Measurements from ENCODE around the gene FRAT1.

Gene FRAT1

DNA sequence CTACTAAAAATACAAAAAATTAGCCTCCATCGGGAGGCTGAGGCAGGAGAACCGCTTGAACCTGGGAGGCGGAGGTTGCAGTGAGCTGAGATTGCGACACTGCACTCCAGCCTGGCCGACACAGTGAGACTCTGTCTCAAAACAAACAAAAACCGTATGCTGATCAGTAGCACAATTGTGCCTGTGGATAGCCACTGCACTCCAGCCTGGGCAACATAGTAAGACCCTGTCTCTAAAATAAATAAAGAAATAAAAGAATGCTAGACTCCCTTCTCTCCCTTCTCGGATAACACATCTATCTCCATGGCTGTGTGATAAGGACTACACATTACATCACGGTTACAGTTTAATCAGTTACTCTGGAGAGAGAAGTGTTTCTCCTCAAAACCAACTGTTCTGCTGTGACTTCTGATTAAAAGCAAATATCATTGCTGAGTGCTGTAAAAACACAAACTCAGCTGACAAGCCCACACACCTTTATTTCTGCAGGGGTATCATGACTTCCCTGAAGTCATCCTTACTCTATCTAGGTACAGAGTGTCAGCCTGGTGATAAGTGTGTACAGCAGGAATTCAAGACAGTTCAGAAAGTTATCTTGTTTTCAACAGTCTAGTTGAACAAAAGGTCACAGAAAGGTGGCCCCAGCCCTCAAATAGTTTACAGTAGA is 21.4 kb upstream of the FRAT1 start:
- no peak overlapping the region for H3K4me3 Mint-ChIP-seq
- H3K27me3 Mint-ChIP-seq = no peaks in the 10 kb centered on the region
- H3K27ac Mint-ChIP-seq = no peak overlapping the region
- no peaks in the 10 kb centered on the region for H3K36me3 Mint-ChIP-seq
- H3K9me3 Mint-ChIP-seq = no peaks in the 10 kb centered on the region
- peaks cover 3% of the 10 kb centered on the region for H3K4me1 Mint-ChIP-seq

DNA sequence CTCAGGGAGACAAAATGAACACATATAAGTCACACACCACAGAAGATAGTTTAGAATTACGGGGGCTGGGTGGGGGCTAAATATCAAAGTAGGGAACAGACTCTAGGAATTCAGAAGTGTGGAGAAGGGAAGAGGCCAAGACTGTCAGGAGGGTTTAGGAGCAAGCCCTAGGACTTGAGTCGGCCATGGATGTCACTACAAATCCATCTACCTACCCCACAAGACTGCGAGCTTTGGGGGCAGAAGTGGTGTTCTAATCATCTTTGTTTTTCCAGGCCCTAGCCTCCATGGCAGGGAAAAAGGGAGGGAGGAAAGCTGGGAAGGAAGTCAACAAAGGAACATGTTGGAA is 20.9 kb upstream of the FRAT1 start:
- H3K9me3 Mint-ChIP-seq = no peaks in the 10 kb centered on the region
- no peaks in the 10 kb centered on the region for H3K27me3 Mint-ChIP-seq
- no peak overlapping the region for H3K27ac Mint-ChIP-seq

DNA sequence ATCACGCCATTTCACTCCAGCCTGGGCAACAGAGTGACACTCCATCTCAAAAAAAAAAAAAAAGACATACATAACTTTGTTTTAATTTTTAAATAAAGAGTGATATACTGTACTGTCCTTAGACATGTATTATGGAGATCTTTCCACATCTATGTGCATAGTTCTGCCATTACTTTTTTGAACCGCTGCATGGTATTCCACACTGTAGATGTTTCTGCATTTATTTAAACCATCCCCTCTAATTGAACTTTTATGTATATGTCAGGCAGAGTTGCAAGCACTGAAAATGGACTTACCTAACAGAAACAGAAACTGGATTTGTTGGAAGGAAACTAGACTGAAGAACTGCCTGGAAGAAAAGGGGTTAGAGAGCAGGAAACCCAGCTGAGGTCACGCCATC is 18.1 kb upstream of the FRAT1 start:
- Mint-ChIP-seq H3K9me3 (no peaks in the 10 kb centered on the region), H3K27me3 (no peaks in the 10 kb centered on the region), H3K4me1 (no peaks in the 10 kb centered on the region), H3K27ac (no peak overlapping the region), H3K4me3 (no peak overlapping the region), H3K36me3 (no peaks in the 10 kb centered on the region)

More for the DNA sequence above, 20.9 kb upstream of the FRAT1 start:
- Mint-ChIP-seq H3K4me3 (no peak overlapping the region), H3K36me3 (no peaks in the 10 kb centered on the region), H3K4me1 (no peaks in the 10 kb centered on the region)

DNA sequence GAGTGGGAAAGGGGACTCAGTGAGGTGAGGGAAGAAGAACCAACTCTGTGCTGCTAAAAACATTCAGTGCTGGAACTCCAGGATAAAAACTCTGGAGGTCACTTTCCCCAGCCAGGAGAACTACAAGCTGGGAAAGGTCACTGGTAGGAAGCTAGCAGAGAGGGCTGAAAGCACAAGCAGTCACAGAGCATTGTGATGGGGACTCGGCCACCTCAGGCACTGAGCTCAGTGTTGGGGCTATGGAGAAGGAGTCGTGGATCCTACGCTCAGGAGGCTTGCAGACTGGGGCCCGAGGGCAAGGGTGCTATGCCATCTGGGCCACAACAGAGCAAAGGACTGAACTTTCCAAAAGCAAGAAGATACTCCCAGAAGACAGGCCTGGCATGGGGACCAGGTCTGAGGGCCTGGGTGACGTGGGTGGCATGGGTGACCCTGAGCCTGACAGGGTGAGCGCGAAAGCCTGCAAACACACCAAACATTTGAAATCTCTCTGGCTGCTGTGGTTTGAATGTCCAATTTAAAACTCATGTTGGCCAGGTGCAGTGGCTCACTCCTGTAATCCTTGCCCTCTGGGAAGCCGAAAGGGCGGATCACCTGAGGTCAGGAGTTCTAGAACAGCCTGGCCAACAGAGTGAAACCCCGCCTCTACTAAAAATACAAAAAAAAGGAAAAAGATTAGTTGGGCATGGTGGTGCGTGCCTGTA is 16.8 kb upstream of the FRAT1 start:
- H3K27ac Mint-ChIP-seq = no peak overlapping the region
- H3K4me3 Mint-ChIP-seq = no peak overlapping the region
- H3K36me3 Mint-ChIP-seq = no peaks in the 10 kb centered on the region
- no peaks in the 10 kb centered on the region for H3K4me1 Mint-ChIP-seq
- no peaks in the 10 kb centered on the region for H3K9me3 Mint-ChIP-seq
- no peaks in the 10 kb centered on the region for H3K27me3 Mint-ChIP-seq

DNA sequence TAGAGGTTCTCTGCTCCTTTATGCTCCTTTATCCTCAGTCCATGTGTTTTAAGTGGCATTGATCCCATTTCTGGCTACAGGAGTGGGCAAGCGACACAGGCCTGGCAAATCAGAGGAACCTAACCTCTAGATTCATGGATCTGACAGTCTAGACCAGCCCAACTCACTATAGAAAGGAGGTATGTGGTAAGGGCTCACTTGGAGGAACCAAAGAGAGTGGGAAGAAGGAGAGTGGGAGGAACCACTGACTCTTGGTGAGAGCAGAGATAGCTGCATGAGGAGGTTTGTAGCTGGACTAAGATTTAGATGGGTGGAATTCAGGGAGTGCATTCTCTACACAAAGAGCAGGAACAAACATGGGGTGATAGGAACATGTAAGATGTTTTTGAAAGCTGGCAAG is 11.6 kb upstream of the FRAT1 start:
- no peaks in the 10 kb centered on the region for H3K27me3 Mint-ChIP-seq
- H3K36me3 Mint-ChIP-seq = no peaks in the 10 kb centered on the region
- H3K27ac Mint-ChIP-seq = no peak overlapping the region
- H3K4me1 Mint-ChIP-seq = no peaks in the 10 kb centered on the region
- no peaks in the 10 kb centered on the region for H3K9me3 Mint-ChIP-seq
- no peak overlapping the region for H3K4me3 Mint-ChIP-seq

DNA sequence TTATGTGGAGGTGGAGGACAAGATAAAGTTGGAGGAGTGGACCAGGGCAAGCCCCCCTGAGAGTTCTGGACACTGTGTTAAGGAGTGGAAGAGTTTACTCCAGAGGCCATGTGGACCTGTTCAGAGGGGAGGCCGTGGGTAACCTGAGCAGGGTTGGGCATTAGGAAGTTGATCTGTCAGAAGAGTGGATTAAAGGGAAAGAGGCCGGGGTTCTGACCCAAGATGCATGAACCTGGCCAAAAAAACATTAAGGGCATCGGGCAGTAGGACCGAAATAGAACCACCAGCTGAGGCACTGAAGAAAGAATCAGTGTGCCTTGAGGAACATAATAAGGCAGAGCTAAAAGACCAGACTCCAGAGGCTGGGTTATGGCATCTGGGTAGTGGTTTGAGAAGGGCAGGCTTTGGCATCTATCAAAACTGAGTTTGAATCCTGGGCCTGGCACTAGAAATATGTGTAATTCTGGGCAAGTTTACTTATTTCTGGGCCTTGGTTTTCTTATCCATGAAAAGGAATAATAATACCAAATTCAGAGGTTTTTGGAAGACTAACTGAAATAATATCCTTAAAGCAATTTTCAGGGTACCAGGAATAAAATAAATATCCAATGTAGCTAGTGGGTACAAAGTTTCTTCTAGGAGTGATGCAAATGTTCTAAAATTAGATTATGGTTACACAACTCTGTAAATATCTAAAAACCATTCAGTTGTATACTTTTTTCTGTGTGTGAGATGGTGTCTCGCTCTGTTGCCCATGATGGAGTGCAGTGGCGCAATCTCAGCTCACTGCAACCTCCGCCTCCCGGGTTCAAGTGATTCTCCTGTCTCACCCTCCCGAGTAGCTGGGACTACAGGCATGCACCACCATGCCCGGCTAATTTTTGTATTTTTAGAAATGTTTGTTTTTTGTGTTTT is 10.9 kb upstream of the FRAT1 start:
- Mint-ChIP-seq H3K4me1 (no peaks in the 10 kb centered on the region), H3K27ac (no peak overlapping the region), H3K9me3 (no peaks in the 10 kb centered on the region), H3K36me3 (no peaks in the 10 kb centered on the region), H3K4me3 (no peak overlapping the region), H3K27me3 (no peaks in the 10 kb centered on the region)

DNA sequence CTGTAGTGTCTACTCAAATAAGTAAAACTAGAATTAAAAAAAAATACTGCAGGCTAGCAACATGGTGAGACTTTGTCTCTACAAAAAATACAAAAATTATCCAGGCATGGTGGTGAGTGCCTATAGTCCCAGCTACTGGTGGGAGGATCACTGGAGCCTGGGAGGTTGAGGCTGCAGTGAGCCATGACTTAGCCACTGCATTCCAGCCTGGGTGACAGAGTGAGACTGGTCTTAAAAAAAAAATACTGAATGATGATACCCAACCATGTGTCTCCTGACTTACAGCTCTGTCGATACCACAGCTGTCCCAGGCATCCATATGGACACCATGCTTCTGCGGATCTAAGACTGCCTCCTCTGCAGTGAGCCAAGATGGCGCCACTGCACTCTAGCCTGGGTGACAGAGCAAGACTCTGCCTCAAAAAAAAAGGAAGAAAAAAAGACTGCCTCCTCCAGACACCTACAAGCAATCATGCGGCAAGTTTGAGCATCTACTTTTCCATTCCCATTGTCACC is 7.9 kb upstream of the FRAT1 start:
- H3K27me3 Mint-ChIP-seq = no peaks in the 10 kb centered on the region
- H3K4me3 Mint-ChIP-seq = no peak overlapping the region
- no peaks in the 10 kb centered on the region for H3K36me3 Mint-ChIP-seq
- no peaks in the 10 kb centered on the region for H3K9me3 Mint-ChIP-seq
- H3K4me1 Mint-ChIP-seq = no peaks in the 10 kb centered on the region
- no peak overlapping the region for H3K27ac Mint-ChIP-seq

DNA sequence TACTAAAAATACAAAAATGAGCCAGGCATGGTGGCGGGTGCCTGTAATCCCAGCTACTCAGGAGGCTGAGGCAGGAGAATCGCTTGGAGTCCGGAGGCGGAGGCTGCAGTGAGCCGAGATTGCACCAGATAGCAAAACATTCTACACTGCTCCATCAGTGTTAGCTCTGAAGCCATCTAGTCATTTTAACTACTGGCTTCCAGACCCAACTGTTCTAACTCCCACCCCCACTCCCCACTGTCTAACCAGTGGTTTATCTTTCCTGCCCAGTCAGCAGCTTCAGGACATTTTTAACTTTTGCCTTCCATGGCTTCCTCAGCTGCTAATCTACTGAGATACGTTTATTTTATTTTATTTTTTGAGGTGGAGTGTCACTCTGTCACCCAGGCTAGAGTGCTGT is 6.2 kb upstream of the FRAT1 start:
- Mint-ChIP-seq H3K27me3 (no peaks in the 10 kb centered on the region), H3K9me3 (no peaks in the 10 kb centered on the region), H3K36me3 (no peaks in the 10 kb centered on the region), H3K4me1 (peaks cover 3% of the 10 kb centered on the region), H3K4me3 (no peak overlapping the region), H3K27ac (no peak overlapping the region)

DNA sequence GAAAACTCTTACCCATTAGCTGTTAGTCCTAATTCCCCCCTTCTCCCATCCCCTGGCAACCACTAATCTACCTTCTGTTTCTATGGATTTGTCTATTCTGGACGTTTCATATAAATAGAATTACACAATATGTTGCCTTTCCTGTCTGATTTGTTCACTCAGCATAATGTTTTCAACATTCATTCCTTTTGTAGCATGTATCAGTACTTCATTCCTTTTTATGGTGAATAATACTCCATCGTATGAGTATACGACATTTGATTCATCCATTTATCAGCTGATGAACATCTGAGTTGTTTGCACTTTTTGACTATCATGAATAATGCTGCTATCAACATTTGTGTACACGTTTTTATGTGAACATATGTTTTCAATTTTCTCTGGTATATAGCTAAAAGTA is 4.4 kb upstream of the FRAT1 start:
- Mint-ChIP-seq H3K27ac (no peak overlapping the region), H3K4me1 (peaks cover 9% of the 10 kb centered on the region), H3K36me3 (no peaks in the 10 kb centered on the region), H3K4me3 (no peak overlapping the region), H3K27me3 (no peaks in the 10 kb centered on the region), H3K9me3 (no peaks in the 10 kb centered on the region)

DNA sequence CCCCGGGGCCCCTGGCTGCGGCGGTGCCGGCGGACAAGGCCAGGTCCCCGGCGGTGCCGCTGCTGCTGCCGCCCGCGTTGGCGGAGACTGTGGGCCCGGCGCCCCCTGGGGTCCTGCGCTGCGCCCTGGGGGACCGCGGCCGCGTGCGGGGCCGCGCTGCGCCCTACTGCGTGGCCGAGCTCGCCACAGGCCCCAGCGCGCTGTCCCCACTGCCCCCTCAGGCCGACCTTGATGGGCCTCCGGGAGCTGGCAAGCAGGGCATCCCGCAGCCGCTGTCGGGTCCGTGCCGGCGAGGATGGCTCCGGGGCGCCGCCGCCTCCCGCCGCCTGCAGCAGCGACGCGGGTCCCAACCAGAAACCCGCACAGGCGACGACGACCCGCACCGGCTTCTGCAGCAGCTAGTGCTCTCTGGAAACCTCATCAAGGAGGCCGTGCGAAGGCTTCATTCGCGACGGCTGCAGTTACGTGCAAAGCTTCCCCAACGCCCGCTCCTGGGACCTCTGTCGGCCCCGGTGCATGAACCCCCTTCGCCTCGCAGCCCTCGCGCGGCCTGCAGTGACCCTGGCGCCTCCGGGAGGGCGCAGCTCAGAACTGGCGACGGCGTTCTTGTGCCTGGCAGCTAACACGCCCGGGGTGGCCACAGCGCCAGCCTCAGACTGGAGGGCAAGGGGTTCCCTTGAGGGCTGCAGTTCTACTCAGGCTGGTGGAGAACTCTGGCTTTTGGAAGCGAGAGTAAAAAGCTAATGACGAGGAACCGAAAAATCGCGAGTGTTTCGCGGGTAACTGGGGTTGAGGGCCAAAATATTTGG is 804 bp downstream of the FRAT1 start:
- H3K9me3 Mint-ChIP-seq = no peaks in the 10 kb centered on the region
- peak overlapping the region; percentile 95 for H3K4me3 Mint-ChIP-seq
- H3K27me3 Mint-ChIP-seq = no peaks in the 10 kb centered on the region
- peaks cover 32% of the 10 kb centered on the region for H3K4me1 Mint-ChIP-seq
- H3K27ac Mint-ChIP-seq = peak overlapping the region; percentile 60
- no peaks in the 10 kb centered on the region for H3K36me3 Mint-ChIP-seq

DNA sequence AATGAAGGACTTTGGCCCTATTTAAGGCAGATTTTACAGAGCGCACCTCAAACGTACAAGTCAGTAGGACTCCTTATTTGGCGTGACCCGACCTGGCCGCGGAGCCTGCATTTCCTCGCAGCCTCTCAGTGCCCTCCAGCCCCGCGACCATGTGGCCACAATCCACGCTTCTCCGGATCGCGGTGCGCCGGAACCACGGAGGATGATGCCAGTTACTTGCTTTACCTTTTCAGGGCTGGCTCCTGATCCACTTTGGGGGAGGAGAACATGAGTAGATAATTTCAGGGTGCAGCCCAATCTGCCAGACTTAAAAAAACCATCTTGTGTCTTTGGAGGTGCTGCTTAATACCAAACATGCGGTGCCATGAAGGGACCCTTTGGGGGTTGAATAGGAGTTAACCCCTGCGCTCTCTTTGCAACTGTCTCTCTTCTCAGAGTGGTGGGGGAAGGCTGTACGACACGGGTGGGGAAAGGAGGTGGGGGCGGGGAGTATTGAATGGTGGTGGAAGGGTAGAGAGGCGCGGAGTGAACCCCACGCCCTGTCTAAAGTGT is 1.5 kb downstream of the FRAT1 start:
- no peaks in the 10 kb centered on the region for H3K36me3 Mint-ChIP-seq
- H3K4me3 Mint-ChIP-seq = peak overlapping the region; percentile 95
- peaks cover 32% of the 10 kb centered on the region for H3K4me1 Mint-ChIP-seq
- H3K27me3 Mint-ChIP-seq = no peaks in the 10 kb centered on the region
- H3K27ac Mint-ChIP-seq = peak overlapping the region; percentile 60
- H3K9me3 Mint-ChIP-seq = no peaks in the 10 kb centered on the region

DNA sequence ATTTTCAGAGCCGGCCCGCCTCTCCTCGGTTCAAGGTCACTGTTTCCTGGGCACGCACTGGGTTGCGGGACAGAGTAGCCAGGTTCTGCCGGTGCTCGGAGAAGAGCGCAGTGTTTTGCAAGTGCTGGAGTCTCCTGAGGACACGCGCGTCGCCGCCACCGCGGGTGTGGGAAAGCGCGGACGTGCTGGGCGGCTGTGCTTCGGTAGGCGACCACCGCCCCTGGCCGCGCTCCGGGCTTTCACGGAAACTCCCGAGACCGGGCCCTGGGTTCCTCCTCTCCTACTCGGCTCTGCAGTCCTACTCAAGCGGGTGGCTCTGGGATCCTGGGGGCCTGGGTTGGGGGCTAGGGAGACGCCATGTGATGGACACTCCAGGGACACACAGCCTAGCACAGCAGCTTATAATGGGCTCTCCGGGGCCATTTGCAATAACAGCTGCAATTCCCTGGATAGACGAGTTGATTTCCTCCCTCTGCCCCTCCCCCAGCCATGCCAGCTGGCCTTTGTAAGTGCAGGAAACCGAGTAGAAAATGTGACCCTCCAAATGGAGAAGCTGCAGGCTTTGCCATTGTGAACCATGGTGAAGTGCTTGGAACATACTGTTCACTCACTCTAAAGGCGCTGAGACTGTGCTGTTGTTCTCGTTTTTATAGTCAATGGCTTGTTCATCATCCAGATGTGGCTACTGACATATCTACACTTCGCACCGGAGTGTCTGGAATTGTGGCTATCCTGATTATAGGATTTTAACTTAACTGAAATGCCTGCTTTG is 2.1 kb downstream of the FRAT1 start:
- peak overlapping the region; percentile 35 for H3K27ac Mint-ChIP-seq
- H3K36me3 Mint-ChIP-seq = no peaks in the 10 kb centered on the region
- H3K4me1 Mint-ChIP-seq = peaks cover 36% of the 10 kb centered on the region
- no peaks in the 10 kb centered on the region for H3K9me3 Mint-ChIP-seq
- peak overlapping the region; percentile 95 for H3K4me3 Mint-ChIP-seq
- H3K27me3 Mint-ChIP-seq = no peaks in the 10 kb centered on the region

DNA sequence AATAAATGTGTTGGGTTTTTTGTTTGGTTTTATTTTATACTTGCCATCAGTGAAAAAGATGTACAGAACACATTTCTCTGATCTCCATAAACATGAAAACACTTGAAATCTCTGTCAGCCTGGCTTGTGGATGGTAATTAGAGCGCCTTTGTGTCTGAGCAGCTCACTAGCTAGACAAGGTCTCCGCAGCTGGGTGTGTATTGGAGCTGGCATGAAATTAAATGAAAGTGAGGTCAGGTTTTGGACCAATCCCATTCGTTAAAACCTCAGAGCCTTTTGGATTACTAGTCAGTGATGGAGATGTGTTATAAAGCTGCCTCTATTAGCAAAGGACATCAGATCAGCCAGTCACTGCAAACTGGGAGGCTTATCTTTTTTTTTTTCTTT is 2.7 kb downstream of the FRAT1 start:
- peaks cover 41% of the 10 kb centered on the region for H3K4me1 Mint-ChIP-seq
- H3K4me3 Mint-ChIP-seq = peak overlapping the region; percentile 95
- H3K27ac Mint-ChIP-seq = peak overlapping the region; percentile 82
- no peaks in the 10 kb centered on the region for H3K36me3 Mint-ChIP-seq
- H3K9me3 Mint-ChIP-seq = no peaks in the 10 kb centered on the region
- H3K27me3 Mint-ChIP-seq = no peaks in the 10 kb centered on the region

DNA sequence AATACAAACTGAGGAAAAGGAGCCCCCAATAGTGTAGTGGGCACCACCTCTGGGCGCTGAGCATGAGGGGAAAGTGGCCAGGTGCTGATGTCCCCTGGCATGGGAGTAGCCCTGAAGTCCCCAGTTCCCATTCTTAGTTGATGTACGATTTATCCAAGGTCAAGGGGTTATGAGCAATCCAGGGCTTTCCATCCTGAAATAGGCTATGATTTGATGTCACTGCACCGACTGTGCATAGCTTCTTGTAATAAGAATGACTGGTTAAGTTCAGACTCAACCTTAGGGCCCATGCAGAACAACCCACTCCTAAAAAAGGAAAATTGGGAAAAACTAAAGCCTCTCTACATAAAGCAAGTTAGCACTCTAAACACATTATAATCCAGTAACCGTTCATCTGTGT is 4.4 kb downstream of the FRAT1 start:
- no peak overlapping the region for H3K27ac Mint-ChIP-seq
- peaks cover 2% of the 10 kb centered on the region for H3K36me3 Mint-ChIP-seq
- no peak overlapping the region for H3K4me3 Mint-ChIP-seq
- H3K4me1 Mint-ChIP-seq = peaks cover 53% of the 10 kb centered on the region
- H3K9me3 Mint-ChIP-seq = no peaks in the 10 kb centered on the region
- H3K27me3 Mint-ChIP-seq = no peaks in the 10 kb centered on the region

Data from activated naive CD4-positive, alpha-beta T cell treated with anti-CD3 and anti-CD28 coated beads, Interleukin-2, amount 50 U/mL, for 24 hours (primary cell).